Activated naive CD4-positive, alpha-beta T cell (primary cell): ENCODE measurements around the gene SPA17.

Source experiments
- DNase-seq, 4 experiments: peaks; one replicate each; lab custom pipeline; 2025; lab: John Stamatoyannopoulos, UW

The SPA17 gene

DNA sequence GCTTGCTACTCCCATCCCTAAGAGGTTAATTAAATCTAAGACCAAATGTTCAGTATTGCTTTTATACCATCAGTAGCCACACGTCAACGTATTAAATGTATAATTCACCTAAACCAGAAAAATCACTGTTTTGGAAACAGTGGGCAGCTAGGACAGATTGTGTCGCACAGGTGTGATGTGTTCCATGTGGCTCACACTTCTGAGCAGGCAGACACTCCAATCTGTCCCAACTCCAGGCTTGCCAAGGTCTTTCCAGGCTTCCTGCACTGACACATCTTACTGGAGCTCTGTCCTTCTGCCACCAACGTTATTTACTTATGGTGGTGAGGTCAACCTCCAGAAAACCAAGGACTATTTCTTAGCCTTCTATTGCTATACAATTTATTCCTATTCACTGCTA is 11.6 kb upstream of the SPA17 start:
- DNase-seq: no peak

DNA sequence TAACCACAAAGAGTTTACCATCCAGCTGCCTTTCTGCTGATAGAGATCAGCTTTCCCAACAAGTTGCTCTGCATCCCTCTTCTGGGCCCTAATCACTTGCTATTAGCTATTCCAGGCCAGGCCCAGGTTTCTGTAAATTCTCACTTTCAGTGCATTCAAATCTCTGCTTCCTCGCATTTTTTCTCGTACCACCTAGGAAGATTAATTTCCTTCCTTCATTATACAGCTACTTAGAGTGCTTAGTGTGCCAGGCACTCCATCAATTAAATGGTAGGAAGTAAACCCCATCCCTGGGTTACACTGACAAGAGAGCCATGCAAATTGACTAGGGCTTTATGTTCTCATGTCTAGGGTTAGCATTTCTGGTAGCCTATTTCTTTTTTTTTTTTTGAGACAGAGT is 9.8 kb upstream of the SPA17 start:
- no peak for DNase-seq

DNA sequence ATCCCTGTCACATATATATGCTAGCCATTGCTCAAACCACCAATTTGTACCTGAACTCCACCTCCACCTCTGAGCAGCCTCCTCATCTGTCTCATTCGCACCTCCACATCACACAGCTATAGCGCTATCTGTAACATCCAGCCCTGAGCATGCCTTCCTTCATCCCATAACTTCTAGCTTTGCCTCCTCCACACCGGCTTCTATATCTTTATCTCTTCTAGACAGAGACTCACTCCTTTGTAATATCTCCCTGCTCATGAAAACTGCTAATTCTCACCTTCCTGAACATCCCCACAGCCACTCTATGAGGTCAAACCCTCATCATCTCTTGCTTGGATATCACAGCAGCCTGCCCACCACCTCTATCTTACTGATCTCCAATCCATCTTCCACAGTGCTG is 6.1 kb upstream of the SPA17 start:
- no peak for DNase-seq

DNA sequence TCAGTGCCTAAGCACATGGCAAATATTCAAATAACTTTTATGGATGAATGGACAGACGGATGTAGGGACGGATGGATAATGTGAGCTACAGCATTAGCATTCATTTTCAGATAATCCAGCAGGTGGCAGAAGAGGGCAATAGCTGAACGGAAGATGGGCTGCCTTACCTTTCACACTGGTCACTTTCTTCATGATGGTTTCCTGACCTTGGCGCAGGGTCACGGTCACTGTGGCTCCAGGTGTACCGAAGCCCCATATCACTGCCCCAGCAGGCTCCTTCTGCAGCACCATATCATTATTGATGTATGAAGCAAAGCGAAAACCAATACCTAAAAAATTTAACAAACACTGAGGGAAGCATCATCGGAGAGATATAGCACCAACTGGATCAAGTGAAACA is 4.5 kb upstream of the SPA17 start:
- DNase-seq: peak in 2 of 4 experiments; percentile 3 to 7

DNA sequence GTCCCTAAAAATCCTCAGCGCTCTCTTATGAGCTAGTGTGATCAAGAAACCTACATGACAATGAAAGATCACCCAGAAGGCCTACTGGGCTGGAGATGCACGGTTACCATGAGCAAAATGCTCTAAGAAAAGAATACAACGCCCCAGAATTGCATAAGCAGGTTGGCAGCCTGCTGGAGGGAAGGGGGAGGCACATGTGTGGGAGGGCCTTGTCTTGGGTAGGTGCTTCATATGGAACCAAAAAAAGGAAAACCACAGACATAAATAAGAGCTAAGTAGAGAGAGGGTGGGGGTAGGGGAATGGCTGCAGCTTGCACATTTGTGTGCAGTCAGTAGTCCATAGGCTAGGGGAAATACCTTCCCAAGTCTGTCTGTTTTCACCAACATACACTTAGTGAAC is 3.0 kb upstream of the SPA17 start:
- DNase-seq: peak in 2 of 4 experiments; percentile 3 to 30

DNA sequence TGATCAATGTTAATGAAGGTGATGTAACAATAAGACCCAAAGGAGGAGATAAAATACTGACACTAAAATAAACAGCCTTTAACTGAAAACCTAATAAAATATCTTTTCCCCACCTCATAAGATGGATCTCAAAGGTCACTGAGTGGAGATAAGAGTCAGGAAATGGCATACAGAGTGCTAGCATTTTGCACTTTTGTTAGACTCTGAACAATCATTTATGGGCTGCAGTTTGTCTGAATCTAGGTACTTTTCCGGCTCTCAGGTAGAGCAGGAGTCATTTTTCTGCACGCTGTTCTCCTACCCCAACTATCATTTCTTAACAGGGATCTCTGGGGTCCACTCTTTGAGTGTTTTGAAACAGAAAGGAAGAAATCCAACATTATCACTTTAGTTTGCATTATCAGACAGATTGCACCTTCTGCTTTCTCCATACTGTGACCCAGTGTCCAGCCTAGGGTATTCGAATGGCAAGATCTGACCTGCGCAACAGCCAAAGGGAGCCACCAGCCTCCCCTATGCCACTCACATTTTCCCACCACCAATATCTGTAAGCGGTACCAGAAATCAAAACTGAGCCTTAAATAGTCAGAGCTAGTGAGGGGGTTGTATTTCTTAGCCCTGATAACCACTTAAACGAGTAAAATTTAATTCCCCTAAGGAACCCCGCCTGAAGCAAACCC is 1.0 kb upstream of the SPA17 start:
- no peak for DNase-seq

DNA sequence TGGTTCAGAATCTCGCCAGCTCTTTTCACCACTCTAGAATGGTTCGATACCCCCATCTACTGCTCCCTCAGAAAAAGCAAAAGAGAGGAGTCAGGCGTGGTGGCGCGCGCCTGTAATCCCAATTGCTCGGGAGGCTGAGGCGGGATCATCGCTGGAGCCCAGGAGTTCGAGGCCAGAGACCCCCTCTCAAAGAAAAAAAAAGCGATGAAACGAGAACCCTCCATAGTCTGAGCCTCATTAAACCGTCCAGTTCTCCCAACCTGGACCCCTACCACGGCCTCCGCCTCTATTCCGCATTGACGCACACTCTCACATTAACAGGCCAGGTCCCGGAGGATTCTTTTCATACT is 439 bp downstream of the SPA17 start:
- DNase-seq: no peak

DNA sequence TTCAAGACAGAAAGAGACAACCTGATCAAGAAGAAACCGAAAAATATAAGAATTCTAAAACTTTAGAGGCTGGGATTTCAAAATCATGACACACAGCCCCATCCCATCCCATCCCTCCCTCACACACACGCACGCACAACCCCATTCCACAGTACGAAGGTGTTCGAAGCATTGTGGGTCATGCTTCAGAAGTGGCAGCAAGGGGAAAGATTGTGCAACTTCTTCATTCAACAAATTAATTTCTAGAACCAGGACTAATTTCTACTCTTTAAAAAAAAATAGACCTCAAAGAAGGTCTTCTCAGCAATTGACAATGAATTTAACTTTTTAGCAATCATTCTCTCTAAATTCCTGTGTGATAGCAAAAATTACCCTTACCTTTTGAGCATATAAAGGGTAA is 867 bp downstream of the SPA17 start:
- no peak for DNase-seq

DNA sequence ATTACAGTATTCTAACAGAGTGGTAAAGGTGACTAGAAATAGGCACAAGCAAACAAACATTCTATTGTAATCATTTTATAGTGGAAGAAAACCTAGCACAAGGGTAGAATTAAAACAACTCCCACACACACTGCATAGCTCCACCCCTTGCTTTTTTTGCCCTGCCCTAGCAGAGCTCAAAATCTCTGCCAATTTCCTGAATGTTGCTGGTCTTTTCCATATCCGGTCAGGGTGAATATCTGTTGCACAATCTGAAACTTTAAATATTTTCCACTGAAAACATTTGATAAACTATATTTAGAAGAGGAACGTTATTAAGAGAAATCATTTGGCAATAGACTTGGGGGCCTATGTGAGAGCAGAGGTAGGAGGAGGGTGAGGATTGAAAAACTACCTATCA is 2.7 kb downstream of the SPA17 start:
- DNase-seq: no peak

DNA sequence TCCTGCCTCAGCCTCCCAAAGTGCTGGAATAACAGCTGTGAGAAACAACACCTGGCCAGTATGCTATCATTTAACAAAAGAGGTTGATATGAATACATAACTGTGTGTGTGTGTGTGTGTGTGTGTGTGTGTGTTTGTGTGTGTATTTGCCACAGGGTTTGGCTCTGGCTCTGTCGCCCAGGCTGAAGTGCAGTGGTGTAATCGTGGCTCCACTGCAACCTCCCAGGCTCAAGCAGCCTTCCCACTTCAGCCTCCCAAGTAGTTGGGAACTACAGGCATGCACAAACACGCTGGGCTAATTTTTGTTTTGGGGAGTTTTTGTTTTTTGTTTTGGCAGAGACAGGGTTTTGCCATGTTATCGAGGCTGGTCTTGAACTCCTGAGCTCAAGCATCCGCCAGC is 4.7 kb downstream of the SPA17 start:
- DNase-seq: no peak

DNA sequence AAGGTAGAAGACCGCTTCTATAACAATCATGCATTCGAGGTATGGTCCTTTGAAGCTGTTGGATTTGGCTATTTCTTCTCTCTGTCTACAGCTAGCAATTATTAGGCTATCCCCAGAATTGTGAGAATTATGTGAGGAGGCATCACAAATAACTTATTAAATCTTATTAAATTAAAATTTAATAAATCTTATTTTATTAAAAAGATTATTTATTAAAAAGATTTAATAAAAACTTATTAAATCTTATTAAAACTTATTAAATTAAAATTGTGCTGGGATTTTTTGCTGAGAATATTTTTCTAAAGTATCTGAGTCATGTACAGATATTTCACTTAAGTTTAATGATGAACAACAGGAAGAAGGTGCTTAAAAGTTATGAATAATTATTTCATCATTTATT is 7.7 kb downstream of the SPA17 start:
- DNase-seq: no peak

DNA sequence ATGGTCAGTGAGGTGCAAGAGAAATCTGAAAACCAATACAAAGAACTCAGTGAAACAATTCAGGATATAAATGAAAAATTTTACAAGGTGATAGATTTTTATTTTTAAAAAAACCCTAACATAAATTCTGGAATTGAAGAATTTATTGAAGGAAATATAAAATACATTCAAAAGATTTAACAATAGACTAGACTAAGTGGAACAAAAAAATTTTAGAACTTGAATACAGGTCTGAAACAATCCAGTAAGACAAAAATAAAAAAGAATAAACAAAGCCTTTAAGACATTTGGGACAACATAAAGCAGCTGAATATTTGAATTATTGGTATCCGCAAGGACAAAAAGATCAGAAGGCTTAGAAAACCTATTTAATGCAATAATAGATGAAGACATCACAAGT is 8.7 kb downstream of the SPA17 start:
- no peak for DNase-seq

DNA sequence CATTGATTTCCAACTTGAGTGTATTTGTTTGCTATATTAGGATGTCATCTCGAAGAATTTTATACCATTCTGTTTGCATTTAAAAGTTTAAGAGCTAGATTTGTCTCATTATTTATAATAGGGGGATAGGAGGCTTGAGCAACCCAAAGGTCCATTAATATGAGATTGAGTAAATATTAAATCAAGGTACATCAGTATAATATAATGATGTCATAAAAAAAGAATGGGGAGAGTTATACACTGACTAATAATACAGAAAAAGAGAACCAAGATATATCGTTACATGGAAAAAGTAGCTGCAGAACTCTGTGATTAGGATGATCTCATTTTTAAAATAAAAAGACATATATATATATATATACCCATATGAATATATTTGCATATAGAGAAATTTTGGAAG is 19.4 kb downstream of the SPA17 start:
- no peak for DNase-seq

DNA sequence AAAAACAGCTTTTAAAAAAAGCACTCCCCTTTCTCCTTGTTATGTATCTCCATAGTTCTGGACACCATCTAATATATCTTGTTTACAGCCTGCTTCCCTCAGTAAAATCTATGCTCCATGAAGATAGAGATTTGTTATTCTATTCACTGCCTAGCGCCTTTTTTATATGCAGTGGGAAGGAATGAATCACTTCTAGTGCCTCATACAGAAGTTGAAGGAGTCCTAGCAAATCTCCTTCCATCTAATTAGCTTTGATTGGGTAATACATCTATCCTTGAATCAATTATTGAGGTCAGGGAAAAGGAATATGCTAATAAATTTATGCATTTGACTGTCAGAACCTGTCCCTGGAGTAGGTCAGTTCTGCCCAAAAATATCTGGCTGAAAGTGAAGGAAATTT is 25.8 kb downstream of the SPA17 start:
- DNase-seq: no peak

DNA sequence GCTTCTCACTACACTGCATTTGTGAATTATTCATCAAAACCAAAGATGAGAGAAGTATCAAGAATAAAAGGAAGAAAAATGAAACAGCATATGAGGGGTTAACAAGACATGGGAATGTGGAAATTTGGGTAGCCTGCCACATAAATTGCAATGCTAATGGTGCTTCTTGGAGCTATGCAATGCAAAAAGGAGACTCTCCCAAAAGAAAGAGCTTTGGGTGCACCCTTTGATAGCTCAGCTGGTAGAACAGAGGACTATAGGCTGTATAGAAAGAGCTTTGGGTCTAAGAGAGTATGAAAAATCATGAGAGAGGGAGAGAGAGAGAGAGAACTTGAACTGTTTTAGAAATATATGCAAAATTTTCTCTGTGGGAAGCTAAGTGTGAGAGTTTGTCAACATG is 26.3 kb downstream of the SPA17 start:
- DNase-seq: no peak

DNA sequence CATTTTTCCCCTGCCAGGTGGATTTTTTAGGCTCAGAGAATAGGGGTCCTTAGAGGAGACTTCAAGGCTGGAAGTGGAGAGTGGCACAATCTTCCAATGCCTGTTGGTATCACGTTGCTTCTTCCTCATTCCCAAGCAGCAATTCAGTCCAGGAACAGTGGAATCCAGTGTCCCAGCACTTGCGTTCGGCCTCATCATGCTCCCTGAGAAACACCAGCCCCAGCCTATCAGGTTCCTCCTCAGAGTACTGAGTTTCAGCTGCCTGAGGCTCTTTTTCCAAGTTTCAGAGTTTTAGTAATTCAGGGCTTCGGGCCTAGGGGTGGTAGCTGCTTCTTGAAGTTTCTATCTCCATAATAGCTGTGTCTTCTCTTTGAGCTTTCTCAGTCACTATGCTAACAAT is 34.1 kb downstream of the SPA17 start:
- DNase-seq: no peak

DNA sequence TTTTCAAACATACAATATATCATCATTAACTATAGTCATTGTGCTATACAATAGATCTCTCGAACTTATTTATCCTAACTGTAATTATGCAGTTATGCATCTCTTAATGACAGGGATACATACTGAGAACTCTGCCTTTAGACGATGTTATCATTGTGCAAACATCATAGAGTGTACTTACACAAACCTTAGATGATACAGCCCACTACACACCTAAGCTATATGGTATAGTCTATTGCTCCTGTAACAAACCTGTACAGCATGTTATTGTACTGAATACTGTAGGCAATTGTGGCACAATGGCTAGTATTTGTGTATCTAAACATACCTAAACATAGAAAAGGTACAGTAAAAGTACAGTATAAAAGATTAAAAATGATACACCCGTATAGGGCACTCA is 38.7 kb downstream of the SPA17 start:
- DNase-seq: no peak

DNA sequence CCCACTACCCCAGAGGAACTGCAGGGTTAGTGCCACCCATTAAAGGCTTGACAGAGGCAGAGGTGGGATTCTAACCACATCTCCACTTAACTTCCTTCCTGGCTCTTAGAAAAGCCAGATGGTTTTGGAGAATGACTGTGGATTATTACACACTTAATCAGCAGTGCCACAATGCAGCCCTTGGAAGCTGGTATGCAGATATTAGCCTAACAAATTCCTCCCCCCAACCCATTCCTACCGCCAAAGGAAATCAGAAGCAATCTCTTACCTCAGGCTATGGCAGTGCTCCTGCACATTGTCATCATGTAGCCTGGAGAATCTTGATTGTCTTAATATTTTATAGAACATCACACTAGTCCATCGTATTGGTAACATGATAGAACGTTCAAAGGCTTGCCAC is 42.9 kb downstream of the SPA17 start:
- no peak for DNase-seq

DNA sequence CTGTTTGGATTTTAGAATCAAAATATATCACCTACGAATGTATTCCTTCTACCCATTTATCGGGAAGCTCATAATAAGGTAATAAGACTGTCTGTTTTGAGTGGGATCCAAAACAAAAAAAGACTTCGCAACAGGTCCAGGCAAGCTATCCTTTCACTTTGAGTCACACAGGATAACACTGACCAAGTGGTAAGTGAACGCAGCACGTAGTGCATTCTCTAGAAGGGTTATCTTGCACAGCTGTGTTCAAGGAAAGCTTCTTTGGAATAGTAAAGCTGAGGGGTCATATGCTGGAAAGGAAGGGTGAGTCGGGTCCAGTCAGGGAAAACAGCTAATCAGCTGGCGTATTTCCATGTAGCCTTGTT is 43.7 kb downstream of the SPA17 start:
- no peak for DNase-seq

DNA sequence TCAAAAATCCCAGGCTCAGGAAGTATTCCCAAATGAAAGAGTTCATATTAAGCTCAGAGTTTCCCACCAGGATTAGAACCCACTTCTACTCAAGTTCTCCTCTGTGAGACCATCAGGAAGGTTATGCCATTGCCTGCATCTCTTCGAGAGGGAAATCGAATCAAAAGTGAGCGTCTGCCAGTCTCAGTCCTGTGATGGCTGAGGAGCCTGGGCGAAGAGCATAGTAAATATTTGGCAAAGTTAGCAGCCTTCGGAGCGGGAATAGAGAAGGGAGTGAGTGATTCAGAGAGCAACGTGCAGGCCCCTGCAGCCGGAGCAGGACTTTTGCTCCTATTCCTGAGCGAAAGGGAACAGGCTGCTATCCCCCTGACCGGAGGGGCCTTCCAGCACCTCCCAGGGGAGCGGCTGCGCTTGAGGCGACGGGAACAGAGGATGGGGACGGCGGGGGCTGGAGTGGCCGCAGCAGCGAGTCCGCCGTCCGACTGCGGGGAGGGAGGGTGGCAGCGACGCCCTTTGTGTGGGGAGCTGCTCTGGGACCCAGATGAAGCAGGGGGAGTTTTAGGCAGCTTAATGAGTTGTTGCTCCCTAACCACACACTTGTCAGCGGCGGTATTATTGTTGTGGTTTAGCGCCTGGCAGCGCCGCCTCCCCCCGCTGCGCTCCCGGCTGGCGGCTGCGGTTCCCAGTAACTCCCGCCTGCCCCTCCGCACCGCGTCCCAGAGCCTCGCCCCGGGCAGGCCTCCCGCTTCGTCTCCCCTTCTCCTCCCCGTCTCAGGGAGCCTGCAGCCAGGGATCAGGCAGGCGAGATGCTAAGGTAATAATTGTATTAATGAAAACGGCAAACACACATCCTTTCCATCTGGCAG is 44.3 kb downstream of the SPA17 start:
- DNase-seq: no peak

DNA sequence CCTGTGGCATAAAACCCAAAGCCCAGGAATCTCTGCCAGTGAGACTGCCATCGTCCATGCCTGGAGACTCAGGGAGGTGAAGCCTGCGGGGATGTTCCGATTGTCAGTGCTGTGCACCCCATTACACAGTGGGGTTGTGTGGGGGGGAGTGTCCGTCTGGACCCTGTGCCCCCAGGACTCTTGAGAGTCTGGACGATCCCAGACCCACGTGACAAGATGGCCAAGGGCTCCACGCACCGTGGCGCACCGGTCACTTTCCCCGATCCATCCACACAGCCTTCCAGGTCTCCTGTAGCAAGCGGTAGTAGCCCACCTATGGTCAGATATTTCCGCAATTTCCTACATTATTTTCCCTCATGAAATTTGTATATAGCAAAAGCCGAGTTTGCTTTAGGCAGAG is 45.1 kb downstream of the SPA17 start:
- DNase-seq: no peak

DNA sequence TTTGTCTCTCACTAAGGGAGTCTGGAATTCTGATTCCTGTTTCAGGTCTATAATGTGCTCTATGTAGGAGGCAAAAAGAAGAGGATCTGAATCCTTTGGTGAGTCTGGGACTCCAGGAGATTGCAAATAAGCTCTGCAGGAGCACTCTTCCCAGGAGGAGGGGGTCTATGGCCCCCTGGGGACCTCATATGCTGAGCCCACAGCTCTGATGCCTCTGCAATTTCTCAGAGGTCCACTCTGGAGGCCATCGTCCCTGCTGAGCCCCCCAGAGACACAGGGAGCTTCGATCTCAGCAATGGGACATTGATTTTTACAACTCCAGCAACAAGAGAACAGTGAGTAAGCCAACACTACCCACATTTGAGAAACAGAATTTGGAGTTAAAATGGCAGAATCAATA is 45.8 kb downstream of the SPA17 start:
- no peak for DNase-seq

DNA sequence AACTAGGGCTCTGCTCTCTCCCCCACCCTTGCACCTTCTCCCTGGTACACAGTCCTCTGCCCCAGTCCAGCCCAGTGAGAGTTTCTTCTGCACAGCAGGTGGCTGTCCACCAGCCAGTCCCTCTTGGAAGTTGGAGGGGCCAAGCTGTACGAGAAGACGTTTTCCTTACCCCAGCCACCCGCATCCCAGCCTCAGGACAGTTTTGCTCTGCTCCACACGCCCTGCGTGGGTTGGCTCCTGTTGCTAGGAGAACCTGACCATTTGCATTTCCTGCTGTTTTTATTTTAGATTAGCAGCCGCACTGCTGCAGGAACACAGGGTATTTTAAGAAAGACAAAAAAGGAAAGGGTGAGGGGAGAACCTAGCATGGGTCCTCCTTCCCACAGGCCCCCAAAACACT is 48.5 kb downstream of the SPA17 start:
- no peak for DNase-seq
